NT2/D1 (cell line): ENCODE measurements around the gene HBE1.

Source experiments
- SUZ12 ChIP-seq: IDR thresholded peaks from 2 replicates; pipeline ENCODE4 v1.6.1; 2011; ENCODE audit not compliant: insufficient read length, insufficient read depth; ENCODE audit errors: extremely low read depth
- YY1 ChIP-seq: IDR thresholded peaks from 2 replicates; pipeline ENCODE4 v1.6.1; 2011; ENCODE audit not compliant: insufficient read length, insufficient read depth

GRCh38 chr11:5228124-5228523 is 41.6 kb downstream of the HBE1 start:
- TF ChIP-seq SUZ12 (no peak), YY1 (no peak)
